Measurements from ENCODE around the gene CACNA1D. TPM values are rescaled to one million over a fixed set of nuclear protein-coding genes. Genes with fewer than 3 reads are reported as not detected.

The CACNA1D gene
- total RNA-seq, 1 experiment from 2014 or later, result not detected

GRCh38 chr3:53773021-53773436 lies 278.6 kb downstream of the CACNA1D start:
- H3K4me1 ChIP-seq (ENCODE audit: insufficient read depth, low read length, poor library complexity, severe bottlenecking), result no peaks in the 10 kb centered on the region
- BruUV-seq (replicated peaks), result no TSS peak
- H3K27ac ChIP-seq (ENCODE audit: low read depth, low read length, poor library complexity, severe bottlenecking), result no peak overlapping the region
- H3K27me3 ChIP-seq (replicated peaks; ENCODE audit: insufficient read depth, low read depth, low read length, poor library complexity), result no peaks in the 10 kb centered on the region
- DNase-seq (ENCODE audit: low spot score), result no peak
- intact Hi-C loops (cut with micrococcal nuclease; ENCODE audit: unreplicated experiment), result no loop called here
- H3K4me3 ChIP-seq (ENCODE audit: low read depth, low read length, poor library complexity, severe bottlenecking), result no peak overlapping the region
- POLR2A ChIA-PET (ENCODE audit: low non-redundant PET), result interaction anchor here (0.5 kb wide), 1 partner anchor 389 kb away, joined by 3 read pairs; no protein-coding TSS in a partner anchor
- CTCF ChIA-PET, result no interaction called here
- no peak for TF ChIP-seq EZH2 (IDR thresholded peaks at IDR 0.05; ENCODE audit: borderline replicate concordance, low read depth, low read length, poor library complexity, severe bottlenecking)
- TF ChIP-seq CTCF (conservative IDR thresholded peaks at IDR 0.05; ENCODE audit: low read depth, low read length), result no peak
- no peaks in the 10 kb centered on the region for H3K36me3 ChIP-seq (ENCODE audit: insufficient read depth, low read length, poor library complexity, severe bottlenecking)
- H3K9me3 ChIP-seq (ENCODE audit: low read depth, low read length, poor library complexity, severe bottlenecking), result no peaks in the 10 kb centered on the region

DNA sequence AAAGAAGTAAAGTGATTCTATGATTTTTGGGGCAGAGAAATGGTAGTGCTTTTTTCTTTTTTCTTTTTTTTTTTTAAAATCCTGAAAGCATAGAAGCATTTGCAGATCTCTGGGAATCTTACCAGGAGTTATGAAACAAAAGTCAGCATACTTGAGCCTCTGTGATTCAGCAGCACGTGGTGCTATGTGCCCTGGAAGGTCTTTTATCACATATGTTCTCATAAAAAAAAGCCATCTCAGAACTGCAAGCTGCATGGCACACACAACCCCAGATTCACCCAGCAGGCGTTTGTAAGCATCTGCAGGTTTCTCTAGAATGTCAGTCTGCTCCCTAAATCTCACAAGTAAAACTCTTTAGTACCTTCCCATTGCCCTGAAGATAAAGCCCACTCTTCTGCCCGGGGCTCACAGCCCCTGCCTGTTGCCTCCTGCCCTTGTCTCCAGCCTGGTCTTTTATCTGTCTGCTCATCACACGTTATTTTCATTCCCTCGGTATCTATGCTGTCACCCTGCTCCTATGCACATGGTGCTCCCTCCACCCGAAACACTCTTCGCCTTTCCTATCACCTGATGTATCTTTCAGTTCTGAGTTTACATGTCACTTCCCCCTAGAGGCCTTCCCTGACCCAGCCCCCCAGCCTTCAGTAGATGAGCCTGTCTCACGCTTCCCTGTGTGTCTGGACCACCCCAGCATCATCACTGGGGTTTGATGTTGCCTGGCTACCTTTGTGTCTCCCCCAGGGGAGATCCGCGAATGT lies 279.4 kb downstream of the CACNA1D start:
- Histone ChIP-seq H3K36me3 (ENCODE audit: insufficient read depth, low read length, poor library complexity, severe bottlenecking) (no peaks in the 10 kb centered on the region), H3K27me3 (replicated peaks; ENCODE audit: insufficient read depth, low read depth, low read length, poor library complexity) (no peaks in the 10 kb centered on the region), H3K4me3 (ENCODE audit: low read depth, low read length, poor library complexity, severe bottlenecking) (no peak overlapping the region), H3K9me3 (ENCODE audit: low read depth, low read length, poor library complexity, severe bottlenecking) (no peaks in the 10 kb centered on the region), H3K27ac (ENCODE audit: low read depth, low read length, poor library complexity, severe bottlenecking) (no peak overlapping the region), H3K4me1 (ENCODE audit: insufficient read depth, low read length, poor library complexity, severe bottlenecking) (no peaks in the 10 kb centered on the region)
- CTCF ChIA-PET, result no interaction called here
- no TSS peak for BruUV-seq (replicated peaks)
- TF ChIP-seq EZH2 (IDR thresholded peaks at IDR 0.05; ENCODE audit: borderline replicate concordance, low read depth, low read length, poor library complexity, severe bottlenecking) (no peak), CTCF (conservative IDR thresholded peaks at IDR 0.05; ENCODE audit: low read depth, low read length) (no peak)
- POLR2A ChIA-PET (ENCODE audit: low non-redundant PET), result no interaction called here
- no peak for DNase-seq (ENCODE audit: low spot score)
- intact Hi-C loops (cut with micrococcal nuclease; ENCODE audit: unreplicated experiment), result no loop called here

DNA sequence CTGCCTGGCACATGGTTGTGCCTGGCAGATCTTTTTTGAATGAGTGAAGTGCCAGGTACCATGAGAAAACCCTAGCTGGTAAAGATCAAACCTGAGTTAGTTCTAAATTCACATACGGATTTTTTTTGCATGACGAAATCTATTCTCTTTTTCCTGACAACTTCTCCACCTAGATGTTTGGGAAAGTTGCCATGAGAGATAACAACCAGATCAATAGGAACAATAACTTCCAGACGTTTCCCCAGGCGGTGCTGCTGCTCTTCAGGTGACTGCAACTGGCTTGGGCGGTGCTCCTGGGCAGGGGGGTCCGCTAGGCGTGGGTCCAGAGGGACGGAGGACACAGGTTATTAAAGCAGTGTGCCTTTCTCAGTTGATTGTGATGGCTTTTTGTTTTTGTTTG lies 280.0 kb downstream of the CACNA1D start:
- no peak overlapping the region for H3K27ac ChIP-seq (ENCODE audit: low read depth, low read length, poor library complexity, severe bottlenecking)
- no peaks in the 10 kb centered on the region for H3K36me3 ChIP-seq (ENCODE audit: insufficient read depth, low read length, poor library complexity, severe bottlenecking)
- H3K27me3 ChIP-seq (replicated peaks; ENCODE audit: insufficient read depth, low read depth, low read length, poor library complexity), result no peaks in the 10 kb centered on the region
- H3K4me3 ChIP-seq (ENCODE audit: low read depth, low read length, poor library complexity, severe bottlenecking), result no peak overlapping the region
- no peak for DNase-seq (ENCODE audit: low spot score)
- ChIA-PET CTCF (no interaction called here), POLR2A (ENCODE audit: low non-redundant PET) (no interaction called here)
- H3K9me3 ChIP-seq (ENCODE audit: low read depth, low read length, poor library complexity, severe bottlenecking), result no peaks in the 10 kb centered on the region
- intact Hi-C loops (cut with micrococcal nuclease; ENCODE audit: unreplicated experiment), result no loop called here
- no TSS peak for BruUV-seq (replicated peaks)
- no peak for TF ChIP-seq EZH2 (IDR thresholded peaks at IDR 0.05; ENCODE audit: borderline replicate concordance, low read depth, low read length, poor library complexity, severe bottlenecking)
- no peak for TF ChIP-seq CTCF (conservative IDR thresholded peaks at IDR 0.05; ENCODE audit: low read depth, low read length)
- H3K4me1 ChIP-seq (ENCODE audit: insufficient read depth, low read length, poor library complexity, severe bottlenecking), result no peaks in the 10 kb centered on the region

All from A673 (cell line).